BLaER1 (cell line): ENCODE measurements around the gene PROM1.

Experiments
- H3K27ac ChIP-seq: shearing (Covaris generic); formaldehyde crosslinking; 2 replicates; pipeline ENCODE4 v1.8.1; 2022
- H3K27me3 ChIP-seq: shearing (Covaris generic); formaldehyde crosslinking; 2 replicates; pipeline ENCODE4 v1.8.1; 2022
- H3K36me3 ChIP-seq: shearing (Covaris generic); formaldehyde crosslinking; 2 replicates; pipeline ENCODE4 v1.8.1; 2022
- H3K4me1 ChIP-seq: shearing (Covaris generic); formaldehyde crosslinking; 2 replicates; pipeline ENCODE4 v1.8.1; 2022
- H3K4me2 ChIP-seq: shearing (Covaris generic); formaldehyde crosslinking; 2 replicates; pipeline ENCODE4 v1.8.1; 2022
- H3K4me3 ChIP-seq: shearing (Covaris generic); formaldehyde crosslinking; 2 replicates; pipeline ENCODE4 v1.8.1; 2022
- H3K9ac ChIP-seq: shearing (Covaris generic); formaldehyde crosslinking; 2 replicates; pipeline ENCODE4 v1.8.1; 2022
- H3K9me3 ChIP-seq: shearing (Covaris generic); formaldehyde crosslinking; 2 replicates; pipeline ENCODE4 v1.8.1; 2022
- H4K20me1 ChIP-seq: shearing (Covaris generic); formaldehyde crosslinking; 2 replicates; pipeline ENCODE4 v1.8.1; 2022
- Cebpa-rat ChIP-seq: shearing (Covaris generic); IDR thresholded peaks from 2 replicates; pipeline ENCODE4 v1.8.1; 2022

The PROM1 gene

GRCh38 chr4:15944895-15945294 lies 138.9 kb downstream of the PROM1 start:
- Histone ChIP-seq H3K4me3 (no peak overlapping the region), H4K20me1 (no peaks in the 10 kb centered on the region), H3K4me2 (no peak overlapping the region), H3K9me3 (no peaks in the 10 kb centered on the region), H3K27me3 (no peaks in the 10 kb centered on the region), H3K9ac (no peak overlapping the region), H3K36me3 (no peaks in the 10 kb centered on the region), H3K27ac (no peak overlapping the region), H3K4me1 (no peaks in the 10 kb centered on the region)
- no peak for TF ChIP-seq Cebpa-rat

GRCh38 chr4:15942283-15942682 lies 141.5 kb downstream of the PROM1 start:
- Histone ChIP-seq H3K4me3 (no peak overlapping the region), H3K9me3 (no peaks in the 10 kb centered on the region), H3K27me3 (no peaks in the 10 kb centered on the region), H3K4me1 (no peaks in the 10 kb centered on the region), H3K9ac (no peak overlapping the region), H3K27ac (no peak overlapping the region), H4K20me1 (no peaks in the 10 kb centered on the region), H3K36me3 (no peaks in the 10 kb centered on the region), H3K4me2 (no peak overlapping the region)
- no peak for TF ChIP-seq Cebpa-rat

- no peaks in the 10 kb centered on the region for H3K36me3 ChIP-seq
- H3K9me3 ChIP-seq, result no peaks in the 10 kb centered on the region
- H3K27me3 ChIP-seq, result no peaks in the 10 kb centered on the region
- H4K20me1 ChIP-seq, result no peaks in the 10 kb centered on the region
- no peak within 1 kb of the TSS for H3K27ac ChIP-seq
- H3K4me2 ChIP-seq, result no peak within 1 kb of the TSS
- no peak within 1 kb of the TSS for H3K4me3 ChIP-seq
- H3K9ac ChIP-seq, result no peak within 1 kb of the TSS
- no peaks in the 10 kb centered on the region for H3K4me1 ChIP-seq
- no peak for TF ChIP-seq Cebpa-rat
These were observed 145.2 kb downstream of the PROM1 start, which contains the start of gene FGFBP1 for GRCh38 chr4:15938640-15939039. FGFBP1 (minus strand) TSS chr4:15938740; CDS start chr4:15936632, 2,108 bp downstream.

- H4K20me1 ChIP-seq, result no peaks in the 10 kb centered on the region
- H3K4me3 ChIP-seq, result no peak overlapping the region
- H3K36me3 ChIP-seq, result no peaks in the 10 kb centered on the region
- H3K9ac ChIP-seq, result no peak overlapping the region
- no peaks in the 10 kb centered on the region for H3K27me3 ChIP-seq
- H3K4me2 ChIP-seq, result no peak overlapping the region
- H3K9me3 ChIP-seq, result peaks cover 3% of the 10 kb centered on the region; the same call in 1 of the 2 replicates
- no peaks in the 10 kb centered on the region for H3K4me1 ChIP-seq
- H3K27ac ChIP-seq, result no peak overlapping the region
- no peak for TF ChIP-seq Cebpa-rat
These were observed 145.6 kb downstream of the PROM1 start for GRCh38 chr4:15938182-15938581.

GRCh38 chr4:15936495-15936894 lies 147.3 kb downstream of the PROM1 start:
- H4K20me1 ChIP-seq, result no peaks in the 10 kb centered on the region
- H3K9ac ChIP-seq, result no peak overlapping the region
- H3K4me1 ChIP-seq, result peaks cover 5% of the 10 kb centered on the region
- H3K27me3 ChIP-seq, result no peaks in the 10 kb centered on the region
- H3K27ac ChIP-seq, result no peak overlapping the region
- no peak overlapping the region for H3K4me3 ChIP-seq
- H3K36me3 ChIP-seq, result no peaks in the 10 kb centered on the region
- H3K9me3 ChIP-seq, result peaks cover 20% of the 10 kb centered on the region
- H3K4me2 ChIP-seq, result no peak overlapping the region
- no peak for TF ChIP-seq Cebpa-rat

GRCh38 chr4:15935504-15936402 lies 148.1 kb downstream of the PROM1 start:
- Histone ChIP-seq H3K4me2 (no peak overlapping the region), H3K27me3 (no peaks in the 10 kb centered on the region), H3K27ac (no peak overlapping the region), H4K20me1 (no peaks in the 10 kb centered on the region), H3K9ac (no peak overlapping the region), H3K4me1 (peaks cover 13% of the 10 kb centered on the region), H3K4me3 (no peak overlapping the region), H3K36me3 (no peaks in the 10 kb centered on the region), H3K9me3 (peaks cover 21% of the 10 kb centered on the region)
- TF ChIP-seq Cebpa-rat, result no peak

GRCh38 chr4:15934259-15934658 lies 149.6 kb downstream of the PROM1 start:
- Histone ChIP-seq H3K4me3 (no peak overlapping the region), H3K9me3 (peaks cover 21% of the 10 kb centered on the region), H3K4me2 (no peak overlapping the region), H3K9ac (no peak overlapping the region), H3K27me3 (no peaks in the 10 kb centered on the region), H4K20me1 (no peaks in the 10 kb centered on the region), H3K4me1 (peaks cover 28% of the 10 kb centered on the region), H3K36me3 (no peaks in the 10 kb centered on the region), H3K27ac (no peak overlapping the region)
- no peak for TF ChIP-seq Cebpa-rat

- Histone ChIP-seq H3K9ac (no peak overlapping the region), H3K27ac (peak overlapping the region; percentile 78; the same call in 1 of the 2 replicates), H4K20me1 (no peaks in the 10 kb centered on the region), H3K27me3 (no peaks in the 10 kb centered on the region), H3K36me3 (no peaks in the 10 kb centered on the region), H3K4me2 (peak overlapping the region; percentile 79), H3K9me3 (peaks cover 21% of the 10 kb centered on the region), H3K4me1 (peaks cover 43% of the 10 kb centered on the region), H3K4me3 (no peak overlapping the region)
- TF ChIP-seq Cebpa-rat, result no peak
These were observed 152.2 kb downstream of the PROM1 start for GRCh38 chr4:15931451-15932210.

- peak overlapping the region; percentile 78 for H3K27ac ChIP-seq
- peaks cover 21% of the 10 kb centered on the region for H3K9me3 ChIP-seq
- H3K4me3 ChIP-seq, result 0 out of 2 replicates have a peak overlapping the region, but pooled peaks have one; percentile 15
- H4K20me1 ChIP-seq, result no peaks in the 10 kb centered on the region
- peak overlapping the region; percentile 79 for H3K4me2 ChIP-seq
- no peaks in the 10 kb centered on the region for H3K36me3 ChIP-seq
- no peaks in the 10 kb centered on the region for H3K27me3 ChIP-seq
- peak overlapping the region; percentile 17; the same call in 1 of the 2 replicates for H3K9ac ChIP-seq
- no peak for TF ChIP-seq Cebpa-rat
- H3K4me1 ChIP-seq, result peaks cover 43% of the 10 kb centered on the region
These were observed 153.5 kb downstream of the PROM1 start for GRCh38 chr4:15930314-15930713.

GRCh38 chr4:15929540-15929939 lies 154.3 kb downstream of the PROM1 start:
- Histone ChIP-seq H3K27me3 (no peaks in the 10 kb centered on the region), H4K20me1 (no peaks in the 10 kb centered on the region), H3K36me3 (no peaks in the 10 kb centered on the region), H3K4me3 (no peak overlapping the region), H3K9ac (no peak overlapping the region; the same call in 1 of the 2 replicates), H3K27ac (peak overlapping the region; percentile 78), H3K9me3 (peaks cover 21% of the 10 kb centered on the region), H3K4me2 (peak overlapping the region; percentile 79), H3K4me1 (peaks cover 43% of the 10 kb centered on the region)
- no peak for TF ChIP-seq Cebpa-rat
